NT2/D1 (cell line): ENCODE measurements around the gene NUDT2.

Experiments used
- DNase-seq: peaks from one replicate; pipeline ENCODE4 v3.0.0-alpha.2; 2011; ENCODE audit warnings: low read depth, low spot score
- H3K27me3 ChIP-seq: 2 replicates; pipeline ENCODE4 v1.6.0; 2011; ENCODE audit warnings: mild to moderate bottlenecking; ENCODE audit not compliant: insufficient read length, insufficient read depth
- H3K36me3 ChIP-seq: 2 replicates; pipeline ENCODE4 v1.6.1; 2011; ENCODE audit warnings: mild to moderate bottlenecking, low read length, mixed read lengths; ENCODE audit not compliant: insufficient read depth, insufficient read length
- H3K4me1 ChIP-seq: 2 replicates; pipeline ENCODE4 v1.5.1; 2011; ENCODE audit not compliant: insufficient read depth, insufficient read length
- H3K4me3 ChIP-seq: 2 replicates; pipeline ENCODE4 v1.5.1; 2011; ENCODE audit warnings: low read depth; ENCODE audit not compliant: insufficient read length
- H3K9ac ChIP-seq: 2 replicates; pipeline ENCODE4 v1.6.0; 2011; ENCODE audit warnings: low read depth; ENCODE audit not compliant: insufficient read length
- H3K9me3 ChIP-seq: 2 replicates; pipeline ENCODE4 v1.5.1; 2011; ENCODE audit warnings: mild to moderate bottlenecking, low read length; ENCODE audit not compliant: insufficient read depth
- SUZ12 ChIP-seq: IDR thresholded peaks from 2 replicates; pipeline ENCODE4 v1.6.1; 2011; ENCODE audit not compliant: insufficient read length, insufficient read depth; ENCODE audit errors: extremely low read depth
- YY1 ChIP-seq: IDR thresholded peaks from 2 replicates; pipeline ENCODE4 v1.6.1; 2011; ENCODE audit not compliant: insufficient read length, insufficient read depth
- ZNF274 ChIP-seq: IDR thresholded peaks from 2 replicates; pipeline ENCODE4 v1.6.1; 2011; ENCODE audit warnings: mild to moderate bottlenecking, low read depth, low read length

Gene NUDT2

DNA sequence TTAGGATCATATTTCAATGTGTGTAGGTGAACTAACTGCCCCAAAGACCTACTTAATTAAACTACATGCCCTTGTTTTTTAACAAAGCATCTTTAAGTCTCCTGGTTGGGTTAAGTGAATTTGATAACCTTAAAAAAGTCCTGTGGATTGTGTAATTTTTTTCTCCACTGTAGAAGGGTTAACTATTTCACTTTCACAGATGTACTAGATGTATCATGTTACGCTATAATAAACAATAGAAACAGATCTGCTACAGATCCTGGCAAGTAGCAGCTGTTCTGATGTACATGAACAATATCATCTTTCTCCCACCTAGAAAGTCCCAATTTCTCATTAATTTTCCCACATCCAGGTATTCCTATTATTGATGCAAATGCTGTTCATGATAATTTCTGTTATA is 19.2 kb upstream of the NUDT2 start:
- no peak overlapping the region for H3K9ac ChIP-seq
- H3K9me3 ChIP-seq = no peaks in the 10 kb centered on the region
- H3K27me3 ChIP-seq = no peaks in the 10 kb centered on the region
- no peaks in the 10 kb centered on the region for H3K36me3 ChIP-seq
- TF ChIP-seq YY1 (no peak), ZNF274 (no peak), SUZ12 (no peak)
- no peak for DNase-seq
- no peaks in the 10 kb centered on the region for H3K4me1 ChIP-seq
- H3K4me3 ChIP-seq = no peak overlapping the region

DNA sequence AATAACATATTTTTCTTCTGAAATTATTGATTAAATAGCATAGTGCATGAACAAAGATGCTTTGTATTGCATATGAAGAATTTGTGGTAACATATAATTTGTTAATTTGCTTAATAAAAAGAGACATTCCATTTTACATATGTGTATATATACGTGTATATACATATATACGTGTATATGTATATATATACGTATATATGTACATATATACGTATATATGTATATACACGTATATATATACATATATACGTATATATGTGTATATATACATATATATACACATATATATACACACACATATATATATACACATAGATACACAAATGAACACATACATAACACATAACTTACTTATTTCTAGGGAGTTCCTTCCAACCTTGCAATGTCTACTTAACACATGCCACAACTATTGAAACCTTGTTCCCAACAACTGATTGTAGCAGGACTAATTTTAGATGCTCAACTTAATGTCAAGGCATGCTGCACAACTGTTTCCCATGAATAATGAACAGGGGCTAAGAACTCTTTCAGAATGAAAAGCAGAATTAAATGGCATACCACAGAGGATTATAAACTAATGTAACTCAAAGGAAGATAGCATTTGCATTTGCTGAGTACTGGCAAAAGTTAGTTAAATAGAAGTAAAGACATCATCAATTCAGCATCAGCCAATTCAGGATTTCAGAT is 17.7 kb upstream of the NUDT2 start:
- Histone ChIP-seq H3K27me3 (no peaks in the 10 kb centered on the region), H3K4me1 (no peaks in the 10 kb centered on the region), H3K4me3 (no peak overlapping the region), H3K9ac (no peak overlapping the region), H3K36me3 (no peaks in the 10 kb centered on the region), H3K9me3 (no peaks in the 10 kb centered on the region)
- TF ChIP-seq SUZ12 (no peak), ZNF274 (no peak), YY1 (no peak)
- no peak for DNase-seq

DNA sequence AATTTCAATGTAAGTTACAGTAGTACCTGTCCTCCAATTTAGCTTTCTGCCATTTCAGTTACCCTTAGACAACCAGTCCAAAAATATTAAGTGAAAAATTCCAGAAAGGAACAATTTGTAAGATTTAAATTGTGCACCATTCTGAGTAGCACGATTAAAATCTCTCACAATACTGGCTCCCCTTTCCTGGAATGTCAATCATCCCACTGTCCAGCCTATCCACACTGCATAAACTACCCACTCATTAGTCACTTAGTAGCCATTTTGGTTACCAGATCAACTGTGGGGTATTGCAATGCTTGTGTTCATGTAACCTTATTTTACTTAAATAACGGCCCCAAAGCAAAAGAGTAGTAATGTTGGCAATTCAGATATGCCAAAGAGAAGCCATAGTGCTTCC is 11.9 kb upstream of the NUDT2 start:
- Histone ChIP-seq H3K9me3 (no peaks in the 10 kb centered on the region), H3K9ac (no peak overlapping the region), H3K27me3 (no peaks in the 10 kb centered on the region), H3K4me1 (no peaks in the 10 kb centered on the region), H3K4me3 (no peak overlapping the region), H3K36me3 (peaks cover 12% of the 10 kb centered on the region)
- no peak for DNase-seq
- TF ChIP-seq YY1 (no peak), ZNF274 (no peak), SUZ12 (no peak)

DNA sequence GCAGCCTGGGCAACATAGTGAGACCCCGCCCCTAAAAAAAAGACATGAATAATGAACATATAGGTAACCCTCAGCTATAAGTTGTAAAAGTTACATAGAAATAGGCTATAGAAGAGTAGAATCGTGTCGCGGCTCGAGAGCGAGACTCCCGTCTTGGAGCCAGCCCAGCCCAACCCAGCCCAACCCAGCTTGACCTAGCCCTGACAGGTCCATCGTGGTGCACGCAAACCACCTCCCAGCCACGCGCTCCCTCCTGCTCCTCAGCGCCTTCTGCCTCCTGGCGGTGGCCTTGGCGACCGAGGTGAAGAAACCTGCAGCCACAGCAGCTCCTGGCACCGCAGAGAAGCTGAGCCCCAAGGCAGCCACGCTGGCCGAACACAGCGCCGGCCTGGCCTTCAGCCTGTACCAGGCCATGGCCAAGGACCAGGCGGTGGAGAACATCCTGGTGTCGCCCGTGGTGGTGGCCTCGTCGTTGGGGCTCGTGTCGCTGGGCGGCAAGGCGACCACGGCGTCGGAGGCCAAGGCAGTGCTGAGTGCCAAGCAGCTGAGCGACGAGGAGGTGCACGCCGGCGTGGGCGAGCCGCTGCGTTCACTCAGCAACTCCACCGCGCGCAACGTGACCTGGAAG is 11.1 kb upstream of the NUDT2 start:
- no peak overlapping the region for H3K4me3 ChIP-seq
- H3K27me3 ChIP-seq = no peaks in the 10 kb centered on the region
- no peak for TF ChIP-seq ZNF274
- TF ChIP-seq SUZ12 = no peak
- TF ChIP-seq YY1 = no peak
- no peak for DNase-seq
- no peaks in the 10 kb centered on the region for H3K9me3 ChIP-seq
- peaks cover 12% of the 10 kb centered on the region for H3K36me3 ChIP-seq
- H3K4me1 ChIP-seq = no peaks in the 10 kb centered on the region
- no peak overlapping the region for H3K9ac ChIP-seq

DNA sequence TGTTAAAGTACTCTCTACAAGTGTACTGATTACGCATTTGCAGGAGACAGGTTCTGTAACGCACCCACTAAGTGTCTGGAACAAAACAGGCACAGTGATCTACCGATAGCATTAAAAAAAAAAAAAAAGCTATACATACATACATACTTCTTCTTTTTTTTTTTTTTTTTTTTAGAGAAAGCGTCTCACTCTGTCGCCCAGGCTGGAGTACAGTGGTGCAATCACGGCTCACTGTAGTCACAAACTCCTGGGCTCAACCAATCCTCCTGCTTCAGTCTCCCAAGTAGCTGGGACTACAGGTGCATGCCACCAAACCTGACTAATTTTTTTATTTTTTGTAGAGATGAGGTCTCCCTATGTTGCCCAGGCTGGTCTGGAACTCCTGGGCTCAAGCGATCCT is 7.9 kb upstream of the NUDT2 start:
- H3K9ac ChIP-seq = no peak overlapping the region
- TF ChIP-seq ZNF274 (no peak), YY1 (no peak), SUZ12 (no peak)
- DNase-seq = no peak

DNA sequence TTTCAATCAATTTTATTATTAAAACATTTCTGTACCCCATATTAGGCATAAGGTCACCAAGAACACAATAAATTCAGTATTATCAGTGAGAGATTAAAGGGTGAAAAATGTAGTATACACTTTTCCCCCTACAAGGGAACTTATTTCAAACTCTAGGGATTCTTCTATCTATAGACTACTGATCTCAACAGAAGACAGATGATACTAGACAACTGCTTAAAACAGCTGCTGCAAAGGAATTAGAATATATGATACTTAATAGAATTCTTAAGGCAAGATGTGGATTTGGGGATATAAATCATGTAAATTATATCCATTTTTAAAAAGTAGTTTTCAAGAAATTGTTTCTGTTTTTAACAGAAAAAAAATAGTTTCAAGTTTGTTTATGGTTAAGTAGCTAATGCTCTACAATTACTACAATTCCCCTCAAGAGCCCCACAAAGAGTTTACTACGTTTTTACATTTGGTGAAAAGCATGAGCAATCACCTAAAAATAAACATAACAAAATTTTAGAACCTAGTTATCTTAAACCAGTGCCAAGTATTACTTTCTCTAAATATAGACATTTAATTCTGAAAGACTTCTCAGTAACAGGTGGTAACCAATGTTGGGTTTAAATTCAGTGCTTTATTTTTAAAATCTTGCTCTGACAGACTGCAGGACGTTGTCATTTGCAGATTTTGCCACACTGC is 6.3 kb upstream of the NUDT2 start:
- H3K4me3 ChIP-seq = no peak overlapping the region
- no peak for DNase-seq
- no peak for TF ChIP-seq ZNF274
- TF ChIP-seq SUZ12 = no peak
- TF ChIP-seq YY1 = no peak

More for the DNA sequence above, 7.9 kb upstream of the NUDT2 start:
- no peaks in the 10 kb centered on the region for H3K27me3 ChIP-seq
- H3K9me3 ChIP-seq = no peaks in the 10 kb centered on the region
- no peaks in the 10 kb centered on the region for H3K4me1 ChIP-seq
- H3K36me3 ChIP-seq = peaks cover 12% of the 10 kb centered on the region
- no peak overlapping the region for H3K4me3 ChIP-seq

DNA sequence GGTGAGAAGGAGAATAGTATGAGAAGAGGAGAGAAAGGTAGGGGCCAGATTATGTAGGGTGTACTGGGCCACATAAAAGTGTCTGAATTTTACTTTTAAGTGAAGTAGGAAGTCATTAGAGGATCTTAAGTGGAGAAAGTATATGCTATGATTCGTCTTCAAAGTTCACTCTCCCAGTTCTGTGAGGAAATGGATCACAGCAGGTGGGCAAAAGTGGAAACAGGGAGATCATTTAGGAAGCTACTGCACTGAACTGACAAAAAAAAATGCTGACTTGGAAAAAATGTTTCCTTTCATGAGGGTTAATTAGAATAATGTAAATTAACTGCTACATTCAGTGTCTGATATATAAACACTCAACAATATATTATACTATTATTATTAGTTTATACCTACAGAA is 2.7 kb upstream of the NUDT2 start:
- Histone ChIP-seq H3K9me3 (no peaks in the 10 kb centered on the region), H3K36me3 (no peaks in the 10 kb centered on the region), H3K9ac (no peak overlapping the region), H3K4me3 (no peak overlapping the region), H3K27me3 (no peaks in the 10 kb centered on the region), H3K4me1 (no peaks in the 10 kb centered on the region)
- TF ChIP-seq ZNF274 = no peak
- TF ChIP-seq YY1 = no peak
- no peak for TF ChIP-seq SUZ12
- DNase-seq = no peak

More for the DNA sequence above, 6.3 kb upstream of the NUDT2 start:
- no peaks in the 10 kb centered on the region for H3K4me1 ChIP-seq
- no peak overlapping the region for H3K9ac ChIP-seq
- peaks cover 12% of the 10 kb centered on the region for H3K36me3 ChIP-seq
- H3K9me3 ChIP-seq = no peaks in the 10 kb centered on the region
- H3K27me3 ChIP-seq = no peaks in the 10 kb centered on the region
